Mesenchymal stem cell (in vitro differentiated cells and primary cell): ENCODE measurements around the gene OVCA2.

ENCODE experiments used
- DNase-seq: peaks from one replicate; pipeline ENCODE4 v3.0.0-alpha.2; 2013
- H2AFZ ChIP-seq: one replicate; pipeline ENCODE4 v1.6.1; 2013; ENCODE audit warnings: low read depth, mild to moderate bottlenecking, control low read depth, inconsistent platforms, low read length, moderate library complexity
- H2AK5ac ChIP-seq: 2 replicates; pipeline ENCODE4 v1.6.1; 2013; ENCODE audit warnings: low read length, moderate library complexity, mild to moderate bottlenecking, inconsistent platforms; ENCODE audit not compliant: severe bottlenecking
- H2BK120ac ChIP-seq: one replicate; pipeline ENCODE4 v1.6.1; 2013; ENCODE audit warnings: low read depth, mild to moderate bottlenecking, inconsistent platforms, low read length, moderate library complexity
- H2BK12ac ChIP-seq, 2 experiments: one replicate each; pipeline ENCODE4 v1.6.1; 2013; ENCODE audit warnings: inconsistent platforms in 2 of 2, low read length in 2 of 2, mild to moderate bottlenecking in 2 of 2, moderate library complexity in 2 of 2, control low read depth in 1 of 2
- H2BK15ac ChIP-seq: one replicate; pipeline ENCODE4 v1.6.1; 2013; ENCODE audit warnings: mild to moderate bottlenecking, low read depth, inconsistent platforms; ENCODE audit not compliant: poor library complexity, severe bottlenecking
- H2BK5ac ChIP-seq: 2 replicates; pipeline ENCODE4 v1.6.1; 2013; ENCODE audit warnings: low read depth, mild to moderate bottlenecking, low read length, control low read depth, inconsistent platforms; ENCODE audit not compliant: poor library complexity, severe bottlenecking
- H3K14ac ChIP-seq, 2 experiments: one replicate each; pipeline ENCODE4 v1.6.1; 2013; ENCODE audit warnings: inconsistent platforms in 2 of 2, low read length in 2 of 2, control low read depth in 1 of 2, mild to moderate bottlenecking in 1 of 2, moderate library complexity in 1 of 2
- H3K18ac ChIP-seq, 2 experiments: one replicate each; pipeline ENCODE4 v1.6.1; 2013; ENCODE audit warnings: inconsistent platforms in 2 of 2, low read length in 2 of 2, control low read depth in 1 of 2, low read depth in 1 of 2, mild to moderate bottlenecking in 1 of 2
- H3K23ac ChIP-seq, 2 experiments: one replicate each; pipeline ENCODE4 v1.6.1; 2013; ENCODE audit warnings: inconsistent platforms in 2 of 2, low read length in 2 of 2, mild to moderate bottlenecking in 2 of 2, moderate library complexity in 2 of 2, control low read depth in 1 of 2
- H3K27ac ChIP-seq: 2 replicates; pipeline ENCODE4 v1.5.1; 2013; ENCODE audit warnings: mild to moderate bottlenecking, moderate library complexity, low read length, control low read depth, inconsistent platforms; ENCODE audit not compliant: poor library complexity, severe bottlenecking
- H3K27me3 ChIP-seq, 2 experiments: 2 replicates each; pipeline versions ENCODE4 v1.6.1 to v1.7.0; 2013; ENCODE audit warnings: low read length in 2 of 2, mild to moderate bottlenecking in 2 of 2, moderate library complexity in 2 of 2, control low read depth in 1 of 2, inconsistent platforms in 1 of 2; ENCODE audit not compliant: control insufficient read depth in 1 of 2, insufficient read depth in 1 of 2
- H3K36me3 ChIP-seq, 2 experiments: 2 replicates each; pipeline versions ENCODE4 v1.6.1 to v1.7.0; 2013; ENCODE audit warnings: low read length in 2 of 2, control low read depth in 1 of 2, inconsistent platforms in 1 of 2, low read depth in 1 of 2, mild to moderate bottlenecking in 1 of 2; ENCODE audit not compliant: insufficient read depth in 2 of 2, control insufficient read depth in 1 of 2
- H3K4ac ChIP-seq, 2 experiments: one replicate each; pipeline ENCODE4 v1.6.1; 2013; ENCODE audit warnings: inconsistent platforms in 2 of 2, low read length in 2 of 2, mild to moderate bottlenecking in 2 of 2, moderate library complexity in 2 of 2, control low read depth in 1 of 2, low read depth in 1 of 2
- H3K4me1 ChIP-seq: 2 replicates; pipeline ENCODE4 v1.6.1; 2013; ENCODE audit warnings: low read depth, low read length, control low read depth; ENCODE audit not compliant: control insufficient read depth, insufficient read depth
- H3K4me2 ChIP-seq: 2 replicates; pipeline ENCODE4 v1.6.1; 2013; ENCODE audit warnings: low read length, mild to moderate bottlenecking, inconsistent platforms; ENCODE audit not compliant: poor library complexity, severe bottlenecking
- H3K4me3 ChIP-seq, 2 experiments: 2 replicates each; pipeline versions ENCODE4 v1.5.1 to v1.7.0; 2013; ENCODE audit warnings: low read length in 2 of 2, mild to moderate bottlenecking in 2 of 2, control low read depth in 1 of 2, low read depth in 1 of 2; ENCODE audit not compliant: insufficient read depth in 1 of 2
- H3K79me1 ChIP-seq: replicated peaks from 2 replicates; pipeline ENCODE4 v1.6.1; 2013; ENCODE audit warnings: mild to moderate bottlenecking, control low read depth, low read length, inconsistent platforms; ENCODE audit not compliant: poor library complexity, severe bottlenecking
- H3K9ac ChIP-seq: 2 replicates; pipeline ENCODE4 v1.7.0; 2013; ENCODE audit warnings: mild to moderate bottlenecking, low read length, moderate library complexity
- H3K9me3 ChIP-seq: 2 replicates; pipeline ENCODE4 v1.7.0; 2013; ENCODE audit warnings: mild to moderate bottlenecking, low read length; ENCODE audit not compliant: control insufficient read depth
- H4K8ac ChIP-seq: one replicate; pipeline ENCODE4 v1.6.1; 2013; ENCODE audit warnings: inconsistent platforms, mild to moderate bottlenecking, low read length, moderate library complexity
- H4K91ac ChIP-seq: one replicate; pipeline ENCODE4 v1.6.1; 2013; ENCODE audit warnings: mild to moderate bottlenecking, low read length, inconsistent platforms
- WGBS: methylation state at CpG from one replicate; pipeline ENCODE4 v1.1.7; 2013; ENCODE audit warnings: mixed read lengths; 5-methylcytosine and 5-hydroxymethylcytosine counted together

Gene OVCA2

DNA sequence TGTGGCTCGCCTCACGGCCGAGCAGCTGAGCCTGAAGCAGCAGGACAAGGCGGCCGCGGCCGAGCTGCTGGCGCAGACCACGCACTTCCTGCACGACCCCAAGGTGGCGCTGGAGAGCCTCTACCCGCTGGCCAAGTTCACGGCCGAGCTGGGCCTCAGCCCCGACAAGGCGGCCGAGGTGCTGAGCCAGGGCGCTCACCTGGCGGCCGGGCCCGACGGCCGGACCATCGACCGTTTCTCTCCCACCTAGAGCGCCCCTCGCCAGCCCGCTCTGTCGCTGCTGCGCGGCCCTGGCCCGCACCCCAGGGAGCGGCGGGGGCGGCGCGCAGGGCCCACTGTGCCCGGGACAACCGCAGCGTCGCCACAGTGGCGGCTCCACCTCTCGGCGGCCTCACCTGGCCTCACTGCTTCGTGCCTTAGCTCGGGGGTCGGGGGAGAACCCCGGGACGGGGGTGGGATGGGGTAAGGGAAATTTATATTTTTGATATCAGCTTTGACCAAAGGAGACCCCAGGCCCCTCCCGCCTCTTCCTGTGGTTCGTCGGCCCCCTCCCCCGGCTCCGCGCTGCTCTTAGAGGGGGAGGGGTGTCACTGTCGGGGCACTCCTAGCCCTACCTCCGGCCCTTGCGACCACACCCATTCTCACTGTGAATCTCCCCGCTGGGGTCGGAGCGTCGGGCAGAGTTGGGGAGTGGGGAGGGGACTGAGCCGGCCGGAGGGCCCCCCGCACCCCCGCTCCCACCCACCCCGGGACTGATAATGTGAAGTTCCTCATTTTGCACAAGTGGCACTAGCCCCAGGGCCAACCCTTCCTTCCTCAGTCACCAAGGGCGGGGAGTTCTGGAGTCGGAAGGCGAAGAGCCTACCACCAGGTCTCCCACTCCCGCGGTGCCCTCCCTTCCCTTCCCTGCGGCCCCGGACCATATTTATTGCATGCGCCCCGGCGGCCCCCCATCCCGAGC, 17.0 kb downstream of the OVCA2 start:
- DNase-seq: peak; percentile 48
- peak overlapping the region; percentile 93 for H3K9ac ChIP-seq
- no peak overlapping the region for H3K14ac ChIP-seq
- peak overlapping the region; percentile 77 for H2BK120ac ChIP-seq
- H2AFZ ChIP-seq: no peak overlapping the region
- H2BK15ac ChIP-seq: peak overlapping the region; percentile 58
- peaks cover 33 to 61% of the 10 kb centered on the region in 2 experiments for H3K36me3 ChIP-seq
- no peak overlapping the region for H3K23ac ChIP-seq
- H3K4me3 ChIP-seq: peak overlapping the region in 1 of 2 experiments; percentile 70
- H3K79me1 ChIP-seq: peaks cover 13% of the 10 kb centered on the region
- peak overlapping the region in 1 of 2 experiments; percentile 54 for H2BK12ac ChIP-seq
- H3K4ac ChIP-seq: peak overlapping the region in 1 of 2 experiments; percentile 9
- no peaks in the 10 kb centered on the region for H3K27me3 ChIP-seq
- no peak overlapping the region for H2AK5ac ChIP-seq
- 60% methylated on average over 58 of the region's 78 CpGs for WGBS
- H3K9me3 ChIP-seq: no peaks in the 10 kb centered on the region
- no peak overlapping the region for H2BK5ac ChIP-seq
- peak overlapping the region; percentile 67 to 83 for H3K18ac ChIP-seq
- H4K91ac ChIP-seq: peak overlapping the region; percentile 90
- H3K27ac ChIP-seq: no peak overlapping the region
- peaks cover 44% of the 10 kb centered on the region for H3K4me1 ChIP-seq
- H4K8ac ChIP-seq: peak overlapping the region; percentile 90
- H3K4me2 ChIP-seq: no peak overlapping the region

DNA sequence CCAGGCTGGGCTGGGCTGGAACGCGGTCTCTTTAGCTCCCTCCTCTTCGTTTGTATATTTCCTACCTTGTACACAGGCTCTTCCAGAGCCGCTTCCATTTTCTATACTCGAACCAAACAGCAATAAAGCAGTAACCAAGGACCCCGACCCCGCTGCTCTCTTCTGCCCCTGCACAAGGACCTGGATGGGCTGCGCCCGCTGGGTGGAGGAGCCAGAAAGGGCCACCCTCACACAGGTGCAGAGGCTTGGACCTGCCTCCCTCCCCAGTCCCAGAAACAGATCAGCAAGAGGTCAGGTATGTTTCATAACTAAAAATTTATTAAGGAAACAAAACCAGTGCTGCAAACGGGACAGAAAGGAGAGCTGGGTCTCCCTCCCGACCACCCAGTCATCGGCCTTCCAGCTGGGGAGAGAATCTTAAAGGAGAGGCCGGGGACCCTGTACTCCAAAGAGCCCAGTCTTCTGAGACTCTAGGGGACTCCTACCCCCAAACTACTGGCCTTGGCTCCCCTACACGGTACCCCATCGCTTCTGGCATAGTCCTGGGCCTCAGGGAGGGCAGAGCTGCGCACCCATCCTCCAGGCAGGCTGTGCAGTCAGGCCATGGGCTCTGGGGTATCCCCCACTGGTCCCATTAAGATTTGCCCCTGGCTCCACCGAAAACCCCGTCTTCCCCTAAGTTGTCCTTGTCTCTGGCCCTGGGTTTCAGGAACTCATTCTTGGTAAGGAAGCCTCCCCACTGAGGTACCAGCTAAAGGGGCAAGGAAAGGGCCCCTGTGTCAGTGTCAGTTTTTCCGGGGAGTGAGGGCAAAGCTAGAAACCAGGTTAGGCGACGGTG, 17.9 kb downstream of the OVCA2 start:
- H2BK12ac ChIP-seq: peak overlapping the region in 1 of 2 experiments; percentile 66
- H4K91ac ChIP-seq: peak overlapping the region; percentile 74
- no peak overlapping the region for H3K4me2 ChIP-seq
- peak overlapping the region; percentile 77 for H2BK120ac ChIP-seq
- H2AK5ac ChIP-seq: peak overlapping the region; percentile 20
- peak overlapping the region; percentile 53 for H4K8ac ChIP-seq
- no peak overlapping the region for H3K27ac ChIP-seq
- H2AFZ ChIP-seq: no peak overlapping the region
- H3K4me3 ChIP-seq: peak overlapping the region in 1 of 2 experiments; percentile 44
- 86% methylated on average over 21 of the region's 21 CpGs for WGBS
- peak overlapping the region; percentile 93 for H3K9ac ChIP-seq
- no peak for DNase-seq
- no peaks in the 10 kb centered on the region for H3K9me3 ChIP-seq
- peaks cover 40 to 69% of the 10 kb centered on the region in 2 experiments for H3K36me3 ChIP-seq
- no peaks in the 10 kb centered on the region for H3K27me3 ChIP-seq
- no peak overlapping the region for H3K23ac ChIP-seq
- peaks cover 17% of the 10 kb centered on the region for H3K79me1 ChIP-seq
- H2BK5ac ChIP-seq: no peak overlapping the region
- no peak overlapping the region for H3K14ac ChIP-seq
- no peak overlapping the region for H2BK15ac ChIP-seq
- H3K4me1 ChIP-seq: peaks cover 43% of the 10 kb centered on the region
- no peak overlapping the region for H3K4ac ChIP-seq
- H3K18ac ChIP-seq: peak overlapping the region; percentile 27 to 68

DNA sequence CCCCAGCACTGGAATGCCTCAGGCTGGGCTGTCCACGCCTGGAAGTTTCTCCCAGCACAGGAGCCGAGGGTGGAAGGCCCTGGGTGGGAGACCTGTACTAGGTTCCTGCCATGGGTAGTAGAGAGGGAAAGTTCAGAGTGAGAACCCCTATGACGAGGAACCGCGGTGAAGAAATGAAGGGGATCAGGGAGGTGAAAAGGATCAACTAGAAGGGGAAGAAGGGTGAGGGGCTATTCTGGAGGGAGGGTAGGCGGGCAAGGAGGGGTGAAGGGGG, 18.5 kb downstream of the OVCA2 start:
- WGBS: 98% methylated on average over 6 of the region's 6 CpGs
- Histone ChIP-seq H2BK12ac (peak overlapping the region; percentile 18 to 66), H3K9me3 (no peaks in the 10 kb centered on the region)

More for the DNA sequence above, 18.5 kb downstream of the OVCA2 start:
- Histone ChIP-seq H2BK15ac (no peak overlapping the region), H3K14ac (no peak overlapping the region), H3K27ac (no peak overlapping the region), H3K36me3 (peaks cover 42 to 75% of the 10 kb centered on the region in 2 experiments), H3K4ac (peak overlapping the region in 1 of 2 experiments; percentile 46), H3K27me3 (no peaks in the 10 kb centered on the region), H3K79me1 (peaks cover 18% of the 10 kb centered on the region), H4K91ac (peak overlapping the region; percentile 74), H3K4me2 (no peak overlapping the region), H2AFZ (no peak overlapping the region), H4K8ac (peak overlapping the region; percentile 35), H2BK120ac (peak overlapping the region; percentile 35), H3K4me3 (no peak overlapping the region), H2AK5ac (no peak overlapping the region), H3K23ac (no peak overlapping the region), H2BK5ac (no peak overlapping the region), H3K9ac (peak overlapping the region; percentile 93), H3K18ac (peak overlapping the region in 1 of 2 experiments; percentile 1), H3K4me1 (peaks cover 48% of the 10 kb centered on the region)
- DNase-seq: no peak
